H1 (cell line): Measurements from ENCODE around the gene SHISA8. TPM values are rescaled to one million over a fixed set of nuclear protein-coding genes. Genes with fewer than 3 reads are reported as not detected.

Experiments used
- CBX8 ChIP-seq: fragments of 300-800, 300-1000 bp; sonication (generic); IDR thresholded peaks from 2 replicates; pipeline ENCODE4 v1.7.1; 2016; ENCODE audit warnings: low read depth, low read length, borderline replicate concordance
- EZH2 ChIP-seq: fragments of 200-600 bp; sonication (generic); IDR thresholded peaks from 2 replicates; pipeline ENCODE4 v1.7.1; 2012; ENCODE audit warnings: low read depth, mild to moderate bottlenecking, moderate library complexity, low read length, inconsistent platforms; ENCODE audit not compliant: severe bottlenecking
- ZNF274 ChIP-seq: IDR thresholded peaks from 2 replicates; pipeline ENCODE4 v1.7.0; 2012; ENCODE audit warnings: low read length, borderline replicate concordance; ENCODE audit errors: extremely low read depth
- polyA plus RNA-seq, 7 experiments: library from polyadenylated mRNA; depleted of rRNA in 3 of 7; stranded (reverse) in 5 of 7; unstranded in 2 of 7; fragments of >200 nt in 5 of 7; fragments of 200-250 nt in 2 of 7; gene quantifications; 1 replicate in 5 of 7; 2 replicates in 1 of 7; 4 replicates in 1 of 7; pipeline versions ENCODE4 v1.2.1 to v1.2.3, GENCODE V29; 2011 to 2013; ENCODE audit warnings: missing spikeins in 2 of 7, mixed read lengths in 2 of 7
- total RNA-seq: library from RNA; stranded (reverse); fragmentation: NEBNext Ultra II Directional; extraction: Animal tissue kit (Norgen Biotek cat#: 25700); gene quantifications from 2 replicates; pipeline ENCODE4 v1.2.1, GENCODE V29; 2021

Gene SHISA8
- total and polyA plus RNA-seq, 2 of the 8 experiments (the other 6 are each of a cell fraction or from before 2014, with no cell fraction given) = 0.14 to 0.89 TPM

- TF ChIP-seq CBX8 (no peak), EZH2 (no peak), ZNF274 (no peak)
These were observed 29.4 kb downstream of the SHISA8 start (continued) for GRCh38 chr22:41885516-41885915.
